SK-N-MC (cell line): ENCODE results near the gene DDX43.

Experiments
- EZH2 ChIP-seq: fragments of 200-600 bp; sonication (generic); IDR thresholded peaks from one replicate; pipeline ENCODE4 v1.6.1; 2017; ENCODE audit warnings: antibody characterized with exemption
- POLR2AphosphoS5 ChIP-seq: IDR thresholded peaks from 2 replicates; pipeline ENCODE4 v1.6.1; 2012; ENCODE audit warnings: mild to moderate bottlenecking, low read depth, low read length, borderline replicate concordance

- TF ChIP-seq POLR2AphosphoS5 (no peak), EZH2 (no peak)
Observed at GRCh38 chr6:73452107-73452461, 57.5 kb downstream of the DDX43 start, which contains the start of gene CGAS.
